HG03432 (cell line): ENCODE results near the gene TUBB4B.
"Not testable (repeated sequence)": the region's sequence is repeated elsewhere in the genome, so short reads cannot be mapped to it uniquely, and the experiment has no call there.

Experiments
- ATAC-seq: cut with Tn5 transposase; IDR thresholded peaks from one replicate; pipeline ENCODE4 v1.9.1; 2021; ENCODE audit warnings: mild to moderate bottlenecking, moderate library complexity; ENCODE audit not compliant: unreplicated experiment

Gene TUBB4B

DNA sequence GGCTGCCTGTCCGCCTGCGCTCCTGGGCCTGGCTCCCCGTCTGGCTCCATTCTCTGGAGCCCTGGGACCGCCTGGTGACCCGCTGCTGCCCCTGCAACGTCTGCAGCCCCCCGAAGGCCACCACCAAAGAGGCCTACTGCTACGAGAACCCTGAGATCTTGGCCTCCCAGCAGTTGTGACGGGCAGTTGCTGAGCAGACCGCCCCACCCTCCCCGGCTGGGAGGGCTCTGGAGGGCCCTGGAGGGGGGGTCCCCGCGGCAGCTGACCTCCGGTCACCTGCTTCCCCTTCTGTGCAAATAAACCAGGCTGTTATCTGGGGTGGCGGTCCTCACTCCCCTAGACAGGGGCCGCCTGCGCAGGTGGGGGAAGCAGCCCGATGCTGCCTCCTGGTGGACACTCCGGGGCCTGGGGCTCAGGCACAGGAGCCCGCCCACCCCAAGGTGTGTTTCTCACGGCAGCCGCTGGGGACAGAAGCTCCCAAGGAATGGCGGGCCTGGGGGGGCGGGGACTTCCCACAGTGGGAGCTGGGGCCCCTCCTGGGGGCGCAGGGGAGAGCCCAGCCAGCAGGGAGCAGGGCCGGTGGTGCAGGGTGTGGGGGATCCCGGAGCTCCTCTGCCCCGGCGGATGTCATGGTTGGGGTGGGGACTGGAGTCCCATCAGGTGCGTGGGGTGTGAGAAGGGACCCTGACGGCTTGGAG lies 4.7 kb upstream of the TUBB4B start:
- ATAC-seq: peak; percentile 19

DNA sequence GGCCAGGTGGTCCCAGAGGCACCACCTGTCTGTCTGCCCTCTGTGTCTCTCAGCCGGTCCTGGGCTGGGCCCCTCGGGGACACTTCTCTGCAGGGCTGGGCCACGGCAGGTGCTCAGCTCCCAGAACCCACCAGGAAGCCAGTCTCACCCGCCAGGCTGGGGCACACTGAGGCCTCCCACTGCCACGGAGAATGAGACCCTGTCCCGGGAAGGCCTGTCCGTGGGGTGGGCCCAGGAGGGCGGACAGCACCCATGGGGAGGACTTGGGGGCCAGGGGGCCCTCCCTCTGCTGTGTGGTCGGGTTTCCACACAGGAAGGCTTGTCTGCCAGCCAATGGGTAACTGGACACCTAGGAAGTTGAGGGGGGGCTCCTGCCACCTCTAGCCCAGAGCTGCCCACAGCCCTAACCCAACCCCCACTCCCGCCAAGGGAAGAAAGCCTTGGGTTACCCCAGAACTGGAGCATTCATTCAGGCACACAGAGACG lies 4.1 kb upstream of the TUBB4B start:
- ATAC-seq: no peak

DNA sequence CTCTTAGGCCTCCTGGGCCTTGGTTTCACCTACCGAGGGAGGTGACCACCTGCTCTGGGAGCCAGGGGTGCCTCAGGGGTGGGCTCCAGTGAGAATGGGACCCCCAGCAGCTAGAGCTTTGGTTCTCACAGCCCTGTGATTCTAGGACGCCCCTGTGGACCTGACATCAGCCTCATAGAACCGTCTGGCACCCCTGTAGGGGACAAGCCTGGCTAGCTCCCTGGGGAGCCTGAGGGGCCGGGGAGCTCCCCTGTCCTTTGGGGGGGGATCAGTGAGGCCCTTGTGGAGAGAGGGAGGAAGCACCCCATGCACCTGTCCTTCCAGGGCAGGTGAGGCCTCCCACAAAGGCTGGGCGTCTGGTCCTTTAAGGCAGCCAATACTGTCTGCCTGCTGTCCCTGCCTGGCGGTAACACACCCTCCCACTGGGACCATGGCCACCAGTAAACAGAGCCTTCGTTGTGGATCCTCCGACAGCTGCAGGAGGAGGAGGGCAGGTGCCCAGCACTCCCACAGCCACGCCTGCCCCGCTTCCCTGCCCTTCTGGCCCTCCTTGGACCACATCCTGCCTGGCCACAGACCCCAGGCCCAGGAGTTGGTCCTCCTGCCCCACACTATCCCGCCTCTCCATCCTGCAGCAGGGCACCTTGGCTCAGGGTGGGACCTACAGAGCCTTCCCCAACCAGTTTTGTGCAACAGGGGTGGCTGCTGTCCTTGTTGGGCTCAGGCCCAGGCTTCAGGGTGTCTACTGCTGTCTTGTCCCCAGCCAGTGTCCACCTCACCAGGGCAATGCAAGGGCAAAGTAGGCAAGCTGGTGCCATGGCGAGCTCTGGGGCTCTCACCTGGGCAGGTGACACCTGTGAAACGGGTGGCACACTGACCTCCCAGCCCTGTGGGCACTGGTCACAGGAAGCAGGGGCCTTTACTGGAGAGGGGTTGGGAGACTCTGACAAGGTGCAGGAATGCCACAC lies 3.0 kb upstream of the TUBB4B start:
- ATAC-seq: no peak

DNA sequence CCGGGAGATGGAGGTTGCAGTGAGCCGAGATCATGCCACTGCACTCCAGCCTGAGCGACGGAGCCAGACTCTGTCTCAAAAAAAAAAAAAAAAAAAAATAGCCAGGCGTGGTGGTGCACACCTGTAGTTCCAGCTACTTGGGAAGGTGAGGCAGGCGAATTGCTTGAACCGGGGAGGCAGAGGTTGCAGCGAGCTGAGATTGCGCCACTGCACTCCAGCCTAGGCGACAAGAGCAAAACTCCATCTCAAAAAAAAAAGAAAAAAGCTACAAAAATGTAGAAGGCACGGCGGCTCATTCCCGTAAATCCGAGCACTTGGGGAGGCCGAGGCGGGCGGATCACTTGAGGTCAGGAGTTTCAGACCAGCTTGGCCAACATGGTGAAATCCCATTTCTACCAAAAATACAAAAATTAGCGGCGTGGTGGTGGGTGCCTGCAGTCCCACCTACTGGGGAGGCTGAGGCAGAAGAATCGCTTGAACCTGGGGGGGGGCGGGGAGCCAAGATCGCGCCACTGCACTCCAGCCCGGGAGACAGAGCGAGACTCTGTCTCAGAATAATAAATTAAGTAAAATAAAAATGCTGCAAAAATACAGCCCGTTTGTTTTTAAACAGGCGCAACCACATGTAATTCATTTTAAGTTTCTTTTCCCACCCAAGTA lies 1.4 kb upstream of the TUBB4B start:
- ATAC-seq: not testable (repeated sequence)

DNA sequence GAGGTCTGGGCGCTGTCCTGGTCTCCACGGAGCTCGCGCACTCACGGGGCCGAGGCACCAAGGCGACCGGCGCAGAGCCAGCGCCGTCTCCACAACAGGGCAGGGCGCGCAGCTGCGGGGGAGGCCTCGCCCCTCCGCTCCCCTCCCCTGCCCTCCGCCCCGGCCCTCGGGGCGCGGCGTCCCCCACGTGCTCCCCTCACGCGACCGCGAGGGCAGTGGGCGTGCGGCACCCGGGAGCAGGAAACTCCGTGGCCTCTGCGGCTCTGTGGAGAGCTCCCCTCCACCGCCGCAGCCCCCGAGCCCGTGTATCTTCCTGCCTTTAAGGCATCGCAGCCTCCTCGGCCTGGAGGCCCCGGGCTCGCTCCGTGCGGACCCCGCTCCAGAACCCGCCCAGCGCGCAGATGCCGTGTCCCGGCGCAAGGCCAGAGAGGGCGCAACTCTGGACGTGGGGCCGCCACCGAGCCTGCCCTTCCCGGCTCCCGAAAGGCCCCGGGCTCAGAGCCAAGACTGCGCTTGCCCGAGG lies 708 bp upstream of the TUBB4B start:
- ATAC-seq: peak; percentile 28

DNA sequence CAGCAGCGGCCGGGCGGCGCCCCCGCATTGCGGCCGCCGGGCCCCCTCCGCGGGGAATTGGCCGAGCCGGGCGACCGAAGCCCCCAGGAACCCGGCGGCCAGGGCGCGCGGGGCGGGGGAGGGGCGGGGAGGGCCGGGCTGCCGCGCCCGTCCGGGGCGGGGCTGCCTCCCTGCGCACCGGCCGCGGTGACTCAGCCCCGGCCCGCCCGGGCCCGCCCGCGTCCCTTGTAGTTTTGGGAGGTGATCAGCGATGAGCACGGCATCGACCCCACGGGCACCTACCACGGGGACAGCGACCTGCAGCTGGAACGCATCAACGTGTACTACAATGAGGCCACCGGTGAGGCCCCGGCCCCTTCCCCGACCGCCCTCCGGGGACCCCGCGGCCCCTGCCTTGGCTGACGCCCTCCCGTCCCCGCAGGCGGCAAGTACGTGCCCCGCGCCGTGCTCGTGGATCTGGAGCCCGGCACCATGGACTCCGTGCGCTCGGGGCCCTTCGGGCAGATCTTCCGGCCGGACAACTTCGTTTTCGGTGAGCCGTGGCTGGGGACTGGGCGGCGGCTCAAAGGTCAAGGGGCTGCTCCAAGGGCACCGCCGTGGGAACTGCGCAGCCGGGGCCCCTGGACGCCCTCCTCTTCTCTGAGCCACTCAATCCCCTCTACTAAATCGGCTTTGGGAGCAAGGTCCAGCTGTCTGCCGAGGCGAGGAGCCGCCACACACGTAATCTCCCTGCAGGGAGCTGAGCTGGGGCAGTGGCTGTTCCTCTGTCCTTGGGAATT lies 592 bp downstream of the TUBB4B start:
- ATAC-seq: peak; percentile 7

DNA sequence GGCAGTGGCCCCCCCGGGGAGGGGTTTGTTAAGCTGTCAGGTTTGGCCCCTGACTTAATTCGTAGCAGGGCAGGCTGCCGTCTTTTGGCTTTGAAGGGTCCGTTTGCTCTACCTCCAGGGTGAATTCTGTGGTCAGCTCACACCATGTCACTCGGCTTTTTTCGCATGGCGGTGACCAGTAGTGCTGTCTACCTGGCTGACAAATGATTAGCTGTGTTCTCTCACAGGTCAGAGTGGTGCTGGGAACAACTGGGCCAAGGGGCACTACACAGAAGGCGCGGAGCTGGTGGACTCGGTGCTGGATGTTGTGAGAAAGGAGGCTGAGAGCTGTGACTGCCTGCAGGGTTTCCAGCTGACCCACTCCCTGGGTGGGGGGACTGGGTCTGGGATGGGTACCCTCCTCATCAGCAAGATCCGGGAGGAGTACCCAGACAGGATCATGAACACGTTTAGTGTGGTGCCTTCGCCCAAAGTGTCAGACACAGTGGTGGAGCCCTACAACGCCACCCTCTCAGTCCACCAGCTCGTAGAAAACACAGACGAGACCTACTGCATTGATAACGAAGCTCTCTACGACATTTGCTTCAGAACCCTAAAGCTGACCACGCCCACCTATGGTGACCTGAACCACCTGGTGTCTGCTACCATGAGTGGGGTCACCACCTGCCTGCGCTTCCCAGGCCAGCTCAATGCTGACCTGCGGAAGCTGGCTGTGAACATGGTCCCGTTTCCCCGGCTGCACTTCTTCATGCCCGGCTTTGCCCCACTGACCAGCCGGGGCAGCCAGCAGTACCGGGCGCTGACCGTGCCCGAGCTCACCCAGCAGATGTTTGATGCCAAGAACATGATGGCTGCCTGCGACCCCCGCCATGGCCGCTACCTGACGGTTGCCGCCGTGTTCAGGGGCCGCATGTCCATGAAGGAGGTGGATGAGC lies 1.4 kb downstream of the TUBB4B start:
- ATAC-seq: no peak

DNA sequence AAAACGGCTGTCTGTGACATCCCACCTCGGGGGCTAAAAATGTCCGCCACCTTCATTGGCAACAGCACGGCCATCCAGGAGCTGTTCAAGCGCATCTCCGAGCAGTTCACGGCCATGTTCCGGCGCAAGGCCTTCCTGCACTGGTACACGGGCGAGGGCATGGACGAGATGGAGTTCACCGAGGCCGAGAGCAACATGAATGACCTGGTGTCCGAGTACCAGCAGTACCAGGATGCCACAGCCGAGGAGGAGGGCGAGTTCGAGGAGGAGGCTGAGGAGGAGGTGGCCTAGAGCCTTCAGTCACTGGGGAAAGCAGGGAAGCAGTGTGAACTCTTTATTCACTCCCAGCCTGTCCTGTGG lies 2.2 kb downstream of the TUBB4B start:
- not testable (repeated sequence) for ATAC-seq

DNA sequence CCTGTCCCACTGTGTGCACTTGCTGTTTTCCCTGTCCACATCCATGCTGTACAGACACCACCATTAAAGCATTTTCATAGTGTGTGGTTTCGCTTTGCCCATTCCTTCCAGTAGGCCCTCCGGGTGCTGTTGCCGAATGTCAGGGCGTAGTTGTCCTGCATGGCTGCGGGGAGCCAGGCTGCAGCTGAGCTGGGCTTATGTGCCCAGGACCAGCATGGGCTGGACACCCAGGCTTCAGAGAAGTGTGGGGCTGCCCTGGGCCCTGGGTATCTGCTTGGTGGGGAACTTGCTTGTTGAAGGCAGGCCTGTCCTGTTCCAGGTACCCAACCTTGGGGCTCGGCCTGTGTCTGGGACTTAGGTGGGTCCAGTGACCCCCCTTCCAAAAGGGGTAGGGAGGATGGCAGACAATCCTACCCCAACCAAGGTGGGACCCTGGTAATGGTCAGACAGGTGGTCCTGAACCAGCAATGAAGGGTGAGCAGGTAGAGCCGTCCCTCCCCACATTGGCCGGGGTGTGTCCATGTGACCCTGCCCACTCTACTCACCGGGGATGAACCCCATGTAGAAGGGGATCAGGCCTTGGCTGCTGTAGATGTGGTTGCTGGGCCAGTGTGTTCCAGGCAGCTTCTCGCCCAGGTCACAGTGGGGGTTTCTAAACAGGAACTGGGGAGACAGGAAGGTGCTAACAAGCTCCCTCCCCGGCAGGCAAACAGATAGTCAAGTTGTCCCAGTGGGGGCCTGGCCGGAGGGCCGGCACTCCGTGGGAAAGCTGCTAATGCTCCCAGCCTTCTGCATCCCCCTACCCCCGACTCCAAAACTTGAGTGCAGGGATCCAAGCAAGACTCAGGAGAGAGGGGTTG lies 2.8 kb downstream of the TUBB4B start:
- no peak for ATAC-seq

DNA sequence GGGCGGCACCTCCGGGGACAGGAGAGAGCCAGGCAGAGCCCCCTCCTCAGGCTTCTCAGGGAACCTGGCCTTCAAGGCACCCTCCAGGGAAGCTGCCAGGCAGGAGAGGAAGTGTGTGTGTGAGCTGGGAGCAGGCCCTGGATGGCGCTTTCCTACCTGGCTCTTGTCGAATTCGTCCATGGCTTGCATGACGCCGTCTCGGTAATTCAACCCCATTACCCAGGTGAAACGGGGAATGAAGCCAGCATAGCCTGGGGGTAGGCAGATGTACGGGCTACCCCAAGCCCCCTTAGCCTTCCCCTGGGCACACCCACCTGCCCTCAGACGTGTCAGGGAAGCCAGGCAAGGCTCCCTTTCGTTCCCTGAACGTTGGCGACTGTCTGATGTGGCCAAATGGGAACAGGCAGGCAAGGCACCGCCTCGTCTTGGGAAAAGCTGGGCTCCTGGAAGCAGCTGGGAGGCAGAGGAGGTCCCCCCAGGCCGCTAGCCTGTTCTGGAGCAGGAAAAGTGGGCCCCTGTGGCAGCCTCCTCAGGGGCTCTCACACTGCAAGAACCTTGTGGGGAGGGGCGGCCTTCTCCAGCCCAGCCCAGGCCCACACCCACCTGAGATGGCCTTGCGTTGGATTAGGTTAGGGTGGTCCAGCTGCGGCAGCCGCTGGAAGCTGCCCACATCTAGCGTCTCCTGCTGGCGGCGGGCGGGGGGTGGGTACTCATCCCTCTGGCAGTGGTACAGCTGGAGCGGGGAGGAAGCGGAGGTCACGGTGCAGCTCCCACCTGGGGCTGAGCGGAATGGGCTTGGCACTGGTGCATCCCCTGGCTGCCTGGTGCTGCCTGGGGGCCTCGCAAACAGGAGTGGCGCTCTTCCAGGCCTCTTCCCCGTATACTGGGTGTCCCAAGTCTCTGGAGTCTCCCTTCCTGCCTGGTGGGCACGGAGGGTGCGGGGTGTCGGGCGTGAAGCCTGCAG lies 3.7 kb downstream of the TUBB4B start:
- no peak for ATAC-seq

DNA sequence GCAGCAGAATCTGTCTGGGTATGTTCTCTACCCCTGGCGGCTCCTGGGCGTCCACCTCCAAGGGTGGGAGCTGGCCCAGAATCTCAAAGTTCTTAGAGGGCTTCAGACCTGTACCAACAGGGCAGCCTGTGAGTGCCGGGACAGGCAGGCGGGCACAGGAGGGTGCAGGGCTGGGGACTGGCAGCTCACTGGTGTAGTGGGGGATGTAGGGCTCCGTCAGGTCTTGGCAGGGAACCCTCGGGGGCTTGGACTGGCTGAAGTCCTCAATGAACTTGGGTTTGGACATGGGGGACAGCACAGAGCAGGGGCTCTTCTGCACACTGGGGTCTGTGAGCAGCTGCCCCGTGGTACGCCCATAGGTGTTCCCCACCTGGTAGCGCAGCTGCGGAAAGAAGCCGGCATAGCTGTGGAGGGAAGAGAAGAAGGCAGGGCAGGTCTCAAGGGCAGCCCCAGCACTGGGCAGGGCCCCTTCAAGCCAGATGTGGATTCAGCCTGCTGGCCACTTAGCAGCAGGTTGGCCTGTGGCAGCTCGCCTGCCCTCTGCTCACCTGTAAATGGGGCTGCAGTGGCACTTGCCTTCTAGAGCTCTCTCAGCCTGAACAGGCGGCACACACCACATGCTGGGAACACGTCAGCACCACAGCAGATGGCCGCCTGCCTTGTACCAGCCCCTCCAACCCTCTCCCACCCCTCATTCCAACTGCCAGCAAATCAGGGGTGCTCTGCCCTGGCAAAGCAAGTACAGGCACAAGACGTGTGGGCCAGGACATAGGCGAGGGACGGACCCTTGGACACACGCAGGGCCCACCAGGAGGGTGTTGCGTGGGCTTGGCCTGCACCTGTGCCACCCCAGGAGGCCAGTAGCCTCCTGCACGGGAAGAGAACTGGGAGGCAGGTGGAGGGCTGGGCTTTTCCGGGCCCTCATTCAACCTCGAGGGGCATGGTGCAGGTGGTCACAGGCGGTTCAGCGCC lies 4.6 kb downstream of the TUBB4B start:
- ATAC-seq: no peak

DNA sequence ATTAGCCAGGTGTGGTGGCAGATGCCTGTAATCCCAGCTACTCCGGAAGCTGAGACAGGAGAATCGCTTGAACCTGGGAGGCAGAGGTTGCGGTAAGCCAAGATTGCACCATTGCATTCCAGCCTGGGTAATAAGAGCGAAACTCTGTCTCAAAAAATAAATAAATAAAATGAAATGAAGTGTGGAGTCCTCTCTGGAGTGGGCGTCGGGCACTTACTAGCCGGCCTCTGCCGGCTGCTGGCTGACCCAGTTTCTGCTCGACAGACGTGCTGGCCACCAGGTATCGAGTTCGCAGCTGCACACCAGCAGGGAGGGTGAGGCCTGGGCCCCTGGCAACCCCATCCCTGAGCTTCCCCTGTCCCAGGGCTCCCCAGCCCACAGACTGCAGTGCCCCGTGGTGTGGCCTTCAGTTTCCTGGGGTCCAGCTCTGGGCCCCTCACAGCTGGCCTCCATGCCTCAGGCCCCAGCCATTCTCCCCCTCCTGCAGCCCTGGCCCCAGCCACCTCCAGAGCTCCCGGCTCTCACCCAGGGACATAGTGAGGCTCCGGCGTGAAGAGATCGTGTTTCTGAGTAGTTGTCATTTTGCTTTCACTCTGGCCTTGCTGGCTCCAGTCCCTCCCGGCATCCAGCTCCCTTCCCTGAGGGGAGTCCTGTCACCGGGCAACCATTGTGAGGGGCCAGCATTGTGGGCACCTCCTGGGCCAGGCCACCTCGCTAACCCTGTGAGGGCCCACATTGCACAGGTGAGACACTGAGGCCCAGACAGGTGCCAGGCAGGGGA lies 6.2 kb downstream of the TUBB4B start:
- ATAC-seq: no peak

DNA sequence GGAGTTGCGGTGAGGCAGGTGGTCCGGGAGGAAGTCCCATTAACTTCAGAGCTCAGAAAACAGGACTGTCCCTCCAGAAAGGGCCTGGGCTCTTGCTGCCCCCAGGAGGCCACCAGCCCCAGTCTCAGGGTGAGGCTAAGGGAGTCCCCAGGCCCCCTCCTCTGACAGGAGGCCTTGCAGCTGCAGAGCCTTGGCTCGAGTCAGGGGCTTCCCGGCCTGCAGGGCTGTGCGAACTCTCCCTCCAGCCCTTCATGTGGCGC lies 6.8 kb downstream of the TUBB4B start:
- no peak for ATAC-seq

DNA sequence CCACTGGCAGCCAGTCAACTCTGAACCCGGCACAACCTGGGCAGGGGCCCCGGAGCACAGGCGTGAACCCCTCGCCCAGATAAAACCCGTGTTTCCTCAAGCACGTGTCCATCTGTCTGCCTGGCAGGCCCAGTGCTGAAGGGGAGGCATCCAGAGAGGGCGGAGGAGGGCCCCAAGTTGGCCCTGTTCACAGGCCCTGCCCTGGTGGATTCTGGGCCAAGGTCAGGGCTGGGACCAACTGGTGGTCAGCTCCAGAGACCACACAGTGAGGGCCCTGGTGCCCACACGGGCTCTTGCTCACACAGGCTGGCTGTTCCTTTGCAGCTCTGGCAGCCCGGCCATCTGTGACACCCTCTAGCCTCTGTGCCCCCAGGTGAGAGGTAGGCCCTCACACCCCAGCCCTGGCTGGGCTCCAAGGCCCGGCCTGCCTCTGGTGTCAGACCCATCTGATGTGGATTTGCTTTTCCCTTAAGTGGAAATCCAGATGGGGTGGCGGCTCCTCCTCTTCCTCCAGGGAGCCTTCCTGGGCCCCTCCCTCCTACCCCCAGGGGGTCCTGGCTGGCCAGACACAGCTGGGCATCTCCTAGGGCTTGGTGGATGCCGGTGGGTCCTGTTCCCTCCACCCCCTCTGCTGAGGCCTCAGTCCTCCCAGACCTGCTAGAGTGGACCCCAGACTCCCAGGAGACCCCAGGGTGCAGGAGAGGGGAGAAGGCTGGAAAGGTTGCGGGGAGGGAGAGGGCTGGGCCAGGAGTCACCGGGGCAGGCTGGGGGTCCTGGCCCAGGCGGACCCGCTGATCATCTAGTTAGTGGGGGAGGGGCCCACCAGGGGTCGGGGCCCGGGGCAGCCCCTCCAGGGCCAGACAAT lies 9.5 kb downstream of the TUBB4B start:
- no peak for ATAC-seq

DNA sequence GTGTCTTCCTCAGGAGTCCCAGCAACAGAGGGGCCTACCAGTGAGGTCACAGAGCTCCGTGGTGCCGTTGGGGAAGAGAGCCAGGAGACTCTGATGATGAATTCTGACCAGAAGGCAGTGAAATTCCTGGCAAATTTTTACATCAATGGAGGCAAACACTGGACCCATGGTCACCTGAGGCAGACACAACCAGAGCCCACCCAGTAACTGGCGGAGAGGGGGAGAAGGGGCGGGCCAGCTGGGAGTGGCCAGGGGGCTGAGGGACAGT lies 10.0 kb downstream of the TUBB4B start, which contains the start of gene STPG3:
STPG3 (plus strand) TSS at position 93 of the 268 bp plus-strand sequence; CDS start at position 94, 1 bp downstream.
- no peak for ATAC-seq
